Uterus (tissue), 2 donors: ENCODE measurements around the gene CDKAL1.

Experiments
- POLR2A ChIP-seq, 2 donors: fragments of 450-650 bp; IDR thresholded peaks; one replicate each; pipeline ENCODE4 v1.6.1; 2016; ENCODE audit warnings: antibody characterized with exemption in 2 of 2, mild to moderate bottlenecking in 1 of 2, moderate library complexity in 1 of 2
- TF ChIP-seq, protein P1 (sequence below), 4 experiments: fragments of 200-600 bp in 2 of 4; fragments of 450-650 bp in 2 of 4; sonication (generic) in 2 of 4; IDR thresholded peaks; one replicate each; pipeline ENCODE4 v1.5.1; 2016 to 2019; ENCODE audit warnings: antibody characterized with exemption in 4 of 4, mild to moderate bottlenecking in 2 of 4, moderate library complexity in 1 of 4

DNA sequence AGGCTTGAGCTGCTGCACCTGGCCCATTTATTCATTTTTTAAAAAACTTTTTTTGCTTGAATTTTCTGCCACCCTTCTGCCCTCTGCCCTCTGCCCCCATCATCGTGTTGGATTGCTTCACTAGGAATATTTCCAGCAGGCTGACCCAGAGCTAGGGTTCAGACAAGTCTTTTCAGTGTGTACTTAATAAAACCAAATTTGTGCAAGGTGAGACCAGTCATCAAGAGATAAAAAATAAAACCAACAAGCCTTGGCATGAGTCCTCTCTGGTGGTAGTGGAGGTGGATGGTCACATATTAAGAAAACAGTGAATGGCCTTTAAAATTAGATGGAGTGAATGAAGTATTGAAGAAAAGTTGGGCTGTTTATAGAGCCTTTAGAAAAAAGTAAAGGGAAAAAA, 239.6 kb downstream of the CDKAL1 start:
- TF ChIP-seq POLR2A (IDR thresholded peaks at IDR 0.05): no peak
- TF ChIP-seq, protein P1, sequence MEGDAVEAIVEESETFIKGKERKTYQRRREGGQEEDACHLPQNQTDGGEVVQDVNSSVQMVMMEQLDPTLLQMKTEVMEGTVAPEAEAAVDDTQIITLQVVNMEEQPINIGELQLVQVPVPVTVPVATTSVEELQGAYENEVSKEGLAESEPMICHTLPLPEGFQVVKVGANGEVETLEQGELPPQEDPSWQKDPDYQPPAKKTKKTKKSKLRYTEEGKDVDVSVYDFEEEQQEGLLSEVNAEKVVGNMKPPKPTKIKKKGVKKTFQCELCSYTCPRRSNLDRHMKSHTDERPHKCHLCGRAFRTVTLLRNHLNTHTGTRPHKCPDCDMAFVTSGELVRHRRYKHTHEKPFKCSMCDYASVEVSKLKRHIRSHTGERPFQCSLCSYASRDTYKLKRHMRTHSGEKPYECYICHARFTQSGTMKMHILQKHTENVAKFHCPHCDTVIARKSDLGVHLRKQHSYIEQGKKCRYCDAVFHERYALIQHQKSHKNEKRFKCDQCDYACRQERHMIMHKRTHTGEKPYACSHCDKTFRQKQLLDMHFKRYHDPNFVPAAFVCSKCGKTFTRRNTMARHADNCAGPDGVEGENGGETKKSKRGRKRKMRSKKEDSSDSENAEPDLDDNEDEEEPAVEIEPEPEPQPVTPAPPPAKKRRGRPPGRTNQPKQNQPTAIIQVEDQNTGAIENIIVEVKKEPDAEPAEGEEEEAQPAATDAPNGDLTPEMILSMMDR (IDR thresholded peaks at IDR 0.05): no peak
